Adrenal gland (tissue), 12 donors: Measurements from ENCODE around the gene ZBTB7C. TPM values are rescaled to one million over a fixed set of nuclear protein-coding genes. Genes with fewer than 3 reads are reported as not detected.
A peak's percentile ranks its signal among the peaks of the same experiment; 100 is the strongest.

Source experiments
- DNase-seq, 7 donors: peaks; one replicate each; pipeline ENCODE4 v3.0.0-alpha.2; 2019 to 2020
- H3K27ac ChIP-seq, 5 donors: fragments of 200-600 bp; sonication (generic) in 4 of 5; 1 replicate in 3 of 5; 2 replicates in 2 of 5; pipeline versions ENCODE4 v1.5.1 to v1.8.0; 2016 to 2020; ENCODE audit warnings: mild to moderate bottlenecking in 1 of 5
- H3K27me3 ChIP-seq: fragments of 200-600 bp; 2 replicates; pipeline ENCODE4 v1.8.0; 2021
- H3K36me3 ChIP-seq, 2 donors: fragments of 200-600 bp; replicated peaks in 1 of 2; 1 replicate in 1 of 2; 2 replicates in 1 of 2; pipeline versions ENCODE4 v1.5.1 to v1.8.0; 2018 to 2022
- H3K4me1 ChIP-seq, 2 donors: fragments of 200-600 bp; replicated peaks in 1 of 2; 1 replicate in 1 of 2; 2 replicates in 1 of 2; pipeline versions ENCODE4 v1.5.1 to v1.8.0; 2018 to 2021
- H3K4me3 ChIP-seq, 4 donors: fragments of 200-600 bp; sonication (generic) in 3 of 4; one replicate each; pipeline ENCODE4 v1.5.1; 2016 to 2018
- H3K9me3 ChIP-seq, 3 donors: fragments of 200-600 bp; sonication (generic) in 1 of 3; replicated peaks in 1 of 3; 1 replicate in 2 of 3; 2 replicates in 1 of 3; pipeline versions ENCODE4 v1.5.1 to v1.8.0; 2016 to 2021
- CTCF ChIP-seq, 6 experiments: fragments of 450-650 bp in 4 of 6; fragments of 200-600 bp in 2 of 6; sonication (generic) in 1 of 6; IDR thresholded peaks; 1 replicate in 5 of 6; 2 replicates in 1 of 6; pipeline versions ENCODE4 v1.5.1 to v1.8.0; 2016 to 2021; ENCODE audit warnings: antibody characterized with exemption in 6 of 6, mild to moderate bottlenecking in 2 of 6, moderate library complexity in 1 of 6
- POLR2A ChIP-seq, 2 donors: fragments of 450-650 bp; IDR thresholded peaks; one replicate each; pipeline ENCODE4 v1.6.1; 2017; ENCODE audit warnings: antibody characterized with exemption in 2 of 2, mild to moderate bottlenecking in 2 of 2, moderate library complexity in 1 of 2
- WGBS, 4 donors: extraction: QIAGEN DNeasy Blood & Tissue Kit in 2 of 4; methylation state at CpG; one replicate each; pipeline versions ENCODE4 v1.1.5 to v1.1.7; 2013 to 2017; 5-methylcytosine and 5-hydroxymethylcytosine counted together
- intact Hi-C, 2 donors: fragments of 100-400 bp; cut with DNase I; formaldehyde crosslinking; loops; one replicate each; pipeline versions ENCODE4 v1.14.1 to v1.15.0; 2022 to 2023
- polyA plus RNA-seq, 3 donors: library from polyadenylated mRNA; stranded (reverse); fragments of 200-250 nt in 2 of 3; fragments of 350-450 nt in 1 of 3; fragmentation: Illumina TruSeq in 1 of 3; extraction: RNeasy Lipid Tissue Mini Kit (QIAGEN cat#74804) in 1 of 3; gene quantifications; one replicate each; pipeline ENCODE4 v1.2.3, GENCODE V29; 2013 to 2014
- total RNA-seq, 9 donors: library from RNA; depleted of rRNA in 4 of 9; stranded (reverse); fragments of >200 nt in 4 of 9; fragments of 120-200 nt in 1 of 9; fragmentation: NEBNext Ultra II Directional in 1 of 9; extraction: Animal tissue kit (Norgen Biotek cat#: 25700) in 1 of 9; gene quantifications; one replicate each; pipeline versions ENCODE4 v1.1.0 to v1.2.4, GENCODE V29; 2013 to 2023
- donor health status: healthy with polysubstance abuse.
- donor health status: Bipolar disorder and iron deficiency.
- donor health status: DM: yes; HTN: yes; CAD: no.
- donor health status: DM: no; HTN: no; CAD: no.
- donor health status: DM: no; HTN: no; CAD: no.
- donor health status: DM: yes; HTN: yes; CAD: no.

Gene ZBTB7C
- total and polyA plus RNA-seq, 12 donors: 5.2 to 42.8 (median 26.8) TPM

- peak in 2 of 7 donors; percentile 4 to 7 for DNase-seq
- H3K9me3 ChIP-seq: no peaks in the 10 kb centered on the region
- H3K27me3 ChIP-seq: no peaks in the 10 kb centered on the region
- H3K4me1 ChIP-seq: peaks cover 25 to 35% of the 10 kb centered on the region in 2 donors
- intact Hi-C loops: loop anchor here in 1 of 2 donors (10.0 kb wide), 1 partner anchor 86 kb away; no protein-coding TSS in a partner anchor
- no peak for TF ChIP-seq POLR2A (IDR thresholded peaks at IDR 0.05)
- TF ChIP-seq CTCF (IDR thresholded peaks at IDR 0.05): no peak
- no peak overlapping the region for H3K27ac ChIP-seq
- 89 to 97% (median 95%) methylated on average over 5 to 6 of the region's 6 CpGs for WGBS, 4 donors
- no peaks in the 10 kb centered on the region for H3K36me3 ChIP-seq
- H3K4me3 ChIP-seq: no peak overlapping the region
These were observed 370.5 kb downstream of the ZBTB7C start for GRCh38 chr18:48038636-48039035.

- Histone ChIP-seq H3K4me3 (no peak overlapping the region), H3K4me1 (peaks cover 25 to 44% of the 10 kb centered on the region in 2 donors), H3K27me3 (no peaks in the 10 kb centered on the region), H3K9me3 (no peaks in the 10 kb centered on the region), H3K36me3 (no peaks in the 10 kb centered on the region), H3K27ac (peak overlapping the region in 3 of 5 donors; percentile 26 to 83 (median 83))
- WGBS, 4 donors: 78 to 87% (median 80%) methylated on average over 8 to 16 of the region's 16 CpGs
- peak in 6 of 7 donors; percentile 20 to 65 (median 40) for DNase-seq
- intact Hi-C loops: loop anchor here in 1 of 2 donors (10.0 kb wide), 1 partner anchor 87 kb away; no protein-coding TSS in a partner anchor
- TF ChIP-seq POLR2A (IDR thresholded peaks at IDR 0.05) (no peak), CTCF (IDR thresholded peaks at IDR 0.05) (peak in 4 of 6 experiments; percentile 27 to 42 (median 34))
These were observed 371.5 kb downstream of the ZBTB7C start for GRCh38 chr18:48037481-48038271.

- Histone ChIP-seq H3K4me3 (no peak overlapping the region), H3K36me3 (no peaks in the 10 kb centered on the region), H3K9me3 (no peaks in the 10 kb centered on the region), H3K27ac (peak overlapping the region in 3 of 5 donors; percentile 26 to 83 (median 83)), H3K4me1 (peaks cover 25 to 44% of the 10 kb centered on the region in 2 donors), H3K27me3 (no peaks in the 10 kb centered on the region)
- no peak for TF ChIP-seq POLR2A (IDR thresholded peaks at IDR 0.05)
- TF ChIP-seq CTCF (IDR thresholded peaks at IDR 0.05): no peak
- intact Hi-C loops: loop anchor here in 1 of 2 donors (10.0 kb wide), 1 partner anchor 88 kb away; no protein-coding TSS in a partner anchor
- peak in 5 of 7 donors; percentile 17 to 57 (median 36) for DNase-seq
- WGBS, 4 donors: 56 to 81% (median 68%) methylated on average over 14 of the region's 14 CpGs
These were observed 372.4 kb downstream of the ZBTB7C start for GRCh38 chr18:48036641-48037421.

- Histone ChIP-seq H3K4me1 (peaks cover 25 to 46% of the 10 kb centered on the region in 2 donors), H3K27me3 (no peaks in the 10 kb centered on the region), H3K36me3 (no peaks in the 10 kb centered on the region), H3K27ac (peak overlapping the region in 3 of 5 donors; percentile 26 to 83 (median 83)), H3K4me3 (no peak overlapping the region), H3K9me3 (no peaks in the 10 kb centered on the region)
- DNase-seq: peak in 6 of 7 donors; percentile 52 to 68 (median 56)
- TF ChIP-seq CTCF (IDR thresholded peaks at IDR 0.05) (no peak), POLR2A (IDR thresholded peaks at IDR 0.05) (no peak)
- intact Hi-C loops: loop anchor here in 1 of 2 donors (10.0 kb wide), 1 partner anchor 89 kb away; no protein-coding TSS in a partner anchor
- 74 to 84% (median 81%) methylated on average over 6 of the region's 6 CpGs for WGBS, 4 donors
These were observed 373.0 kb downstream of the ZBTB7C start for GRCh38 chr18:48036226-48036625.
